Caki2 (cell line): Measurements from ENCODE around the gene SMG1. TPM values are rescaled to one million over a fixed set of nuclear protein-coding genes. Genes with fewer than 3 reads are reported as not detected.

Source experiments
- total RNA-seq: library from RNA; depleted of rRNA; stranded (reverse); fragments of >200 nt; shearing (Covaris generic); gene quantifications from 2 replicates; pipeline ENCODE4 v1.2.3, GENCODE V29; 2014; ENCODE audit warnings: low replicate concordance; rRNA removed

Gene SMG1
- total RNA-seq, 1 experiment from 2014 or later = 35.6 TPM

Other genes with a start within 250 kb of the SMG1 start
- gene RPS15A, start 136.1 kb downstream of the SMG1 start, total RNA-seq = 1,578 and 2,750 TPM in 2 replicates
- gene ARL6IP1, start 124.9 kb downstream of the SMG1 start, total RNA-seq = 237 and 308 TPM in 2 replicates
- gene TMC7, start 57.5 kb upstream of the SMG1 start, total RNA-seq = 1.6 and 8.7 TPM in 2 replicates
- 35.6 and 49.5 TPM in 2 replicates for gene COQ7, start 141.2 kb upstream of the SMG1 start, total RNA-seq
- gene ITPRIPL2, start 187.6 kb upstream of the SMG1 start, total RNA-seq = 19.7 and 29.0 TPM in 2 replicates
- 9.9 and 15.1 TPM in 2 replicates for gene SYT17, start 241.8 kb upstream of the SMG1 start, total RNA-seq